NCI-H345 treated with DMSO at 0.1 percent for 48 hours (cell line): ENCODE results near the gene SLC9C1.

Source experiments
- DNase-seq: peaks from one replicate; lab custom pipeline; 2025; ENCODE audit not compliant: unreplicated experiment; lab: John Stamatoyannopoulos, UW

SLC9C1 gene

GRCh38 chr3:112115806-112116383 lies 178.1 kb downstream of the SLC9C1 start:
- DNase-seq, result no peak

- no peak for DNase-seq
Measured at GRCh38 chr3:112115161-112115739, 178.8 kb downstream of the SLC9C1 start.

DNA sequence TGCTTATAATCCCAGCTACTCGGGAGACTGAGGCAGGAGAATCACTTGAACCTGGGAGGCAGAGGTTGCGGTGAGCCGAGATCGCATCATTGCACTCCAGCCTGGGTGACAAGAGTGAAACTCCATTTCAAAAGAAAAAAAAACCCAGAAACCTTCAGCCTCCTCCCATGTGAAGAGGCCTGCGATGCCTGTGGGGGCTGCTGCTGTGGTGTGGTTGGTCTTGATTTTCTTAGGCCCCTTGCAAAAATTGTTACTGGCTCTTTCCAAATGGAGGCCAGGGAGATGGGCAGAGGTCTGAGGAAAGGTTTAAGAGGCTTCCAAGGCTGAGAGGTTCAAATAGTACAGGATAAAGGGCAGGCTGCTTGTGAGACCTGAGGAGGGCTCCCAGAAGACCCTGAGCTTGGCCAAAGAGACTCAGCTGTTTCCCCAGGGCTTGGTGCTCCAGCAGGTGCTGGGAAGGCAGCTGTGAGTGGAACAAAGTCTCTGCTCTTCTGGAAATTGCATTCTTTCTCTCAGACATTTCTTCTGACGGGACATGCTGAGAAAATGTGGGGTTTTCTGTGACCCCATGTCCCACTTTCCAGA lies 179.3 kb downstream of the SLC9C1 start:
- no peak for DNase-seq

- peak; percentile 32 for DNase-seq
Measured at GRCh38 chr3:112111785-112112402, 182.1 kb downstream of the SLC9C1 start.

DNA sequence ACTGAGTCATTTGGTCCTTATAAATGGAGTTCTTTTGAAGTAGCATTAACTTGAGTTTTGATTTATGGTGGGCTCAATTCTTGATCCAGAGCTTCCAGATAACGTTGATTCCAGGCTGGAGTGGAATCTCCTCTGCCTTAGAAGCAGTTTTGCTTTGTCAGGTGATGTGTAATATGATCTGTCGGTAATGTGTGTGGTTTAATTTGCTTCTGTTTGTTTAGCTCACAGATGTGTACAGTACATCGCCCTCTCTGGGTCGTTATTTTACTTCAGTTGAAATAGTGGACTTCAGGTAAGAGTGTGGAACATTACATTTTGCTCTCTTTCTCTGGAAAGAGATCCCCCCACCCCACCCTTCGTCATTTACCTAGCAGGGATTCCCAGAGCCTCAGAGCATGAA lies 184.7 kb downstream of the SLC9C1 start:
- DNase-seq, result peak; percentile 8

DNA sequence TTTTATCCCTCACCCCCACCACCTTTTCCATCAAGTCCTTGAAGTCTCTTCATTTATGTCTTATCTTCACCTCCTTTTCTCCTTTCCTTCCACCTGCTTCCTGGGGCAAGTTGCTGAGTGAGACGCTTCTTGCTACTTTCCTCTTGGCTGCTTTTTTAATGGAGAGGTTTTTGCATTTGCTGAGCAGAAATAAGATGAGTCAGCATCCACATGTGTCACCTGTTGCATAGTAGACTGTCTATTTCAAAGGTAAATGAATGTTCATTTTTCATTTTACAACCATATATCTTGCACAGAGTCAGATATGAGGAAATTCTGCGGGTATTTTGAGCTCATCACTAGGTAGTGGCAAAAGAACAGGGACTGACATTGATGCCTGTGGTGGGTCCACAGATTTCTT lies 189.2 kb downstream of the SLC9C1 start:
- DNase-seq, result no peak

GRCh38 chr3:112101916-112102315 lies 192.1 kb downstream of the SLC9C1 start:
- DNase-seq, result no peak

- peak; percentile 8 for DNase-seq
Measured at GRCh38 chr3:112097378-112097777, 196.6 kb downstream of the SLC9C1 start.

GRCh38 chr3:112096176-112096575 lies 197.8 kb downstream of the SLC9C1 start:
- DNase-seq, result no peak

GRCh38 chr3:112095731-112096130 lies 198.3 kb downstream of the SLC9C1 start:
- no peak for DNase-seq

GRCh38 chr3:112093180-112093522 lies 200.9 kb downstream of the SLC9C1 start:
- DNase-seq, result no peak

GRCh38 chr3:112092496-112093179 lies 201.4 kb downstream of the SLC9C1 start:
- no peak for DNase-seq

DNA sequence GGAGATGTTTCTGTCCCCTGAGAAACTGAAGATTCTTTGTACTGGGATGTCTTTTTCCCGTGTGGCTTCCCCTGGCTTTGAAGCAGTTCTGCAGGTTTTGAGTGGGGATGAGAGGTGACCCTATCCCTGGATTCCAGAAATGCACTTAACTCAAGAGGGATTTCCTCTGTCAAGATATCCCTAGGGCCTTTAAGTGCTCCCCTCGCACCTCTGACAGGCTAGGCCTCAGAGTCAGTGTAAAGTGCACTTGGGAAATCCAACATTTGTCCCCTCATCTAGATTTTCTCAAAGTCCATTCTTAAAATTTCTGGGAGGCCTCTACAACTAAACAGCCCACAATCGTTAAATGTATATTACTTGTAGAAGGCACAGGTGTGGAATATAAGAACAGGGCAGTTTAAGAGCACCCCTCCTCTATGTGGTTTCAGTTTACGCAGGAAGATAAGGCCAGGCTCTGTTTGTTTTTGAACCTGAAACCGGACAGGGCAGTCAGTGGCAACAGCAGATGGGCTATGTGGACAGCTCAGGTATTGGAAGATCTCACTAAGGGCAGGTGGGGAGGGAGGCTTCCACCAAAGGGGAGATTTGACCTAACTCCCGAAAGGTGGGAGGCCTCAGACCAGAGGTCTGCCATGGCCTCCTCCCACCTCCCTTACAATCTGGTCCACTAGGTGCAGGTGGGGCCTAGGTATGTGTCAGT lies 203.0 kb downstream of the SLC9C1 start:
- no peak for DNase-seq
